H9 (cell line): ENCODE data around the gene FNIP2. TPM values are rescaled to one million over a fixed set of nuclear protein-coding genes. Genes with fewer than 3 reads are reported as not detected.
A peak's percentile ranks its signal among the peaks of the same experiment; 100 is the strongest.

Experiments
- DNase-seq: peaks from one replicate; pipeline ENCODE4 v3.0.0-alpha.2; 2017
- H2AFZ ChIP-seq: one replicate; pipeline ENCODE4 v1.6.1; 2013; ENCODE audit warnings: mild to moderate bottlenecking, low read length, control low read depth, moderate library complexity
- H2AK5ac ChIP-seq: 2 replicates; pipeline ENCODE4 v1.6.1; 2013; ENCODE audit warnings: low read length, control low read depth, mixed read lengths; ENCODE audit not compliant: insufficient read length
- H2BK120ac ChIP-seq: one replicate; pipeline ENCODE4 v1.6.1; 2013; ENCODE audit warnings: low read depth, mild to moderate bottlenecking, low read length, control low read depth, inconsistent platforms; ENCODE audit not compliant: poor library complexity, severe bottlenecking
- H2BK12ac ChIP-seq: 2 replicates; pipeline ENCODE4 v1.6.1; 2013; ENCODE audit warnings: low read length, control low read depth, mixed read lengths, low read depth; ENCODE audit not compliant: insufficient read length
- H2BK15ac ChIP-seq: 2 replicates; pipeline ENCODE4 v1.6.1; 2013; ENCODE audit warnings: low read depth, low read length, control low read depth
- H2BK20ac ChIP-seq: one replicate; pipeline ENCODE4 v1.6.1; 2013; ENCODE audit warnings: low read depth, mild to moderate bottlenecking, low read length, control low read depth, inconsistent platforms; ENCODE audit not compliant: poor library complexity, severe bottlenecking
- H2BK5ac ChIP-seq: 2 replicates; pipeline ENCODE4 v1.6.1; 2013; ENCODE audit warnings: low read length, control low read depth, mixed read lengths; ENCODE audit not compliant: insufficient read length
- H3K14ac ChIP-seq: 2 replicates; pipeline ENCODE4 v1.6.1; 2013; ENCODE audit warnings: low read length, control low read depth; ENCODE audit not compliant: insufficient read depth
- H3K18ac ChIP-seq: 2 replicates; pipeline ENCODE4 v1.6.1; 2013; ENCODE audit warnings: low read depth, mild to moderate bottlenecking, mixed read lengths, low read length, control low read depth; ENCODE audit not compliant: insufficient read length
- H3K23ac ChIP-seq: 2 replicates; pipeline ENCODE4 v1.6.1; 2013; ENCODE audit warnings: low read length, control low read depth, mixed read lengths, low read depth; ENCODE audit not compliant: insufficient read length
- H3K23me2 ChIP-seq: 2 replicates; pipeline ENCODE4 v1.6.1; 2013; ENCODE audit warnings: low read depth, mild to moderate bottlenecking, mixed read lengths, low read length, control low read depth; ENCODE audit not compliant: insufficient read length, poor library complexity, severe bottlenecking
- H3K27ac ChIP-seq: 2 replicates; pipeline ENCODE4 v1.5.1; 2013; ENCODE audit warnings: low read length, control low read depth, mixed read lengths, low read depth; ENCODE audit not compliant: insufficient read length
- H3K27me3 ChIP-seq: 2 replicates; pipeline ENCODE4 v1.6.1; 2013; ENCODE audit warnings: low read length, control low read depth, inconsistent platforms; ENCODE audit not compliant: insufficient read depth
- H3K4ac ChIP-seq: 2 replicates; pipeline ENCODE4 v1.6.1; 2013; ENCODE audit warnings: low read depth, mild to moderate bottlenecking, control low read depth, inconsistent platforms, low read length, moderate library complexity
- H3K4me1 ChIP-seq: 2 replicates; pipeline ENCODE4 v1.6.1; 2013; ENCODE audit warnings: low read length, control low read depth, inconsistent platforms; ENCODE audit not compliant: insufficient read depth
- H3K4me2 ChIP-seq: 2 replicates; pipeline ENCODE4 v1.6.1; 2013; ENCODE audit warnings: low read length, control low read depth, mixed read lengths; ENCODE audit not compliant: insufficient read length, insufficient read depth
- H3K56ac ChIP-seq: 2 replicates; pipeline ENCODE4 v1.6.1; 2013; ENCODE audit warnings: low read depth, mild to moderate bottlenecking, mixed read lengths, low read length, control low read depth; ENCODE audit not compliant: insufficient read length
- H3K79me1 ChIP-seq: 2 replicates; pipeline ENCODE4 v1.6.1; 2013; ENCODE audit warnings: low read depth, mild to moderate bottlenecking, moderate library complexity, low read length, control low read depth, inconsistent platforms; ENCODE audit not compliant: insufficient read depth, poor library complexity, severe bottlenecking
- H3K79me2 ChIP-seq: 2 replicates; pipeline ENCODE4 v1.6.1; 2013; ENCODE audit warnings: low read length, control low read depth, inconsistent platforms; ENCODE audit not compliant: insufficient read depth
- H3K9ac ChIP-seq: 2 replicates; pipeline ENCODE4 v1.6.1; 2013; ENCODE audit warnings: low read length, control low read depth, mixed read lengths; ENCODE audit not compliant: insufficient read length; ENCODE audit errors: extremely low read depth
- H3K9me3 ChIP-seq: one replicate; pipeline ENCODE4 v1.6.1; 2013; ENCODE audit warnings: low read depth, low read length, inconsistent platforms; ENCODE audit not compliant: control insufficient read depth
- H3T11ph ChIP-seq: one replicate; pipeline ENCODE4 v1.6.1; 2013; ENCODE audit warnings: mild to moderate bottlenecking, low read length, control low read depth, inconsistent platforms
- H4K20me1 ChIP-seq: one replicate; pipeline ENCODE4 v1.6.1; 2013; ENCODE audit not compliant: control insufficient read depth, insufficient read length, insufficient read depth
- H4K5ac ChIP-seq: 2 replicates; pipeline ENCODE4 v1.6.1; 2013; ENCODE audit warnings: low read depth, mild to moderate bottlenecking, mixed read lengths, low read length, control low read depth; ENCODE audit not compliant: insufficient read length
- H4K8ac ChIP-seq: replicated peaks from 2 replicates; pipeline ENCODE4 v1.6.1; 2013; ENCODE audit warnings: low read length, control low read depth, mixed read lengths, low read depth; ENCODE audit not compliant: insufficient read length
- H4K91ac ChIP-seq: 2 replicates; pipeline ENCODE4 v1.6.1; 2013; ENCODE audit warnings: low read depth, mild to moderate bottlenecking, moderate library complexity, mixed read lengths, low read length, control low read depth; ENCODE audit not compliant: insufficient read length
- H3K27ac Mint-ChIP-seq, 3 experiments: 2 replicates in 2 of 3; 3 replicates in 1 of 3; pipeline ENCODE4 v1.8.0; 2020 to 2021; ENCODE audit warnings: mixed read lengths in 3 of 3, mild to moderate bottlenecking in 1 of 3, moderate library complexity in 1 of 3
- H3K27me3 Mint-ChIP-seq: 2 replicates; pipeline ENCODE4 v1.8.0; 2021; ENCODE audit warnings: low read depth, mild to moderate bottlenecking, moderate library complexity, mixed read lengths
- H3K36me3 Mint-ChIP-seq, 3 experiments: 2 replicates in 2 of 3; 3 replicates in 1 of 3; pipeline ENCODE4 v1.8.0; 2020 to 2021; ENCODE audit warnings: low read depth in 3 of 3, mixed read lengths in 3 of 3; ENCODE audit not compliant: insufficient read depth in 1 of 3
- H3K4me1 Mint-ChIP-seq, 2 experiments: 2 replicates each; pipeline ENCODE4 v1.8.0; 2020; ENCODE audit warnings: mixed read lengths in 2 of 2
- H3K4me3 Mint-ChIP-seq, 2 experiments: 2 replicates in 1 of 2; 3 replicates in 1 of 2; pipeline ENCODE4 v1.8.0; 2020 to 2021; ENCODE audit warnings: mild to moderate bottlenecking in 2 of 2, mixed read lengths in 2 of 2, moderate library complexity in 1 of 2
- H3K9me3 Mint-ChIP-seq, 2 experiments: 2 replicates in 1 of 2; 3 replicates in 1 of 2; pipeline ENCODE4 v1.8.0; 2020; ENCODE audit warnings: mild to moderate bottlenecking in 2 of 2, mixed read lengths in 2 of 2, moderate library complexity in 1 of 2
- WGBS: extraction: QIAGEN DNeasy Blood & Tissue Kit; methylation state at CpG from one replicate; pipeline ENCODE4 v1.1.7; 2013; ENCODE audit warnings: missing lambda C conversion rate, low lambda C conversion rate, mixed read lengths; ENCODE audit not compliant: insufficient read length; ENCODE audit errors: extremely low coverage; 5-methylcytosine and 5-hydroxymethylcytosine counted together
- total RNA-seq: library from RNA; stranded (reverse); gene quantifications from 2 replicates; pipeline ENCODE4 v1.2.1, GENCODE V29; 2021
- TF ChIP-seq, protein P1 (sequence below): fragments of 200-600 bp; sonication (generic); conservative IDR thresholded peaks from 3 replicates; pipeline ENCODE4 v1.8.0; 2021; ENCODE audit warnings: antibody characterized with exemption, mild to moderate bottlenecking

The FNIP2 gene
- total RNA-seq, 1 experiment from 2014 or later = 9.6 TPM

- no peak for DNase-seq
- Histone ChIP-seq H3K14ac (no peak overlapping the region), H3K4ac (no peak overlapping the region), H3K27ac (no peak overlapping the region), H3K56ac (no peak overlapping the region), H3K9me3 (no peaks in the 10 kb centered on the region), H3K18ac (no peak overlapping the region), H2BK20ac (no peak overlapping the region), H3T11ph (no peak overlapping the region), H4K8ac (no peak overlapping the region), H4K20me1 (no peaks in the 10 kb centered on the region), H2BK12ac (no peak overlapping the region), H3K27me3 (no peaks in the 10 kb centered on the region), H2BK5ac (no peak overlapping the region), H3K23me2 (no peaks in the 10 kb centered on the region), H3K4me2 (no peak overlapping the region), H3K9ac (no peak overlapping the region), H4K5ac (no peak overlapping the region), H2BK120ac (no peak overlapping the region), H2BK15ac (no peak overlapping the region), H3K23ac (no peak overlapping the region), H2AK5ac (no peak overlapping the region), H3K79me2 (no peaks in the 10 kb centered on the region), H4K91ac (no peak overlapping the region), H2AFZ (no peak overlapping the region), H3K79me1 (no peaks in the 10 kb centered on the region), H3K4me1 (peaks cover 3% of the 10 kb centered on the region; the same call in 1 of the 2 replicates)
- Mint-ChIP-seq H3K27me3 (no peaks in the 10 kb centered on the region), H3K9me3 (no peaks in the 10 kb centered on the region), H3K27ac (peak overlapping the region in 1 of 3 experiments; percentile 3; a peak in 3 of 7 replicates), H3K4me1 (peaks cover 32 to 34% of the 10 kb centered on the region in 2 experiments), H3K36me3 (peaks cover 10 to 16% (median 13%) of the 10 kb centered on the region in 3 experiments), H3K4me3 (no peak overlapping the region)
- WGBS = no CpG with 5 or more reads among the region's 4 CpGs
- TF ChIP-seq, protein P1, sequence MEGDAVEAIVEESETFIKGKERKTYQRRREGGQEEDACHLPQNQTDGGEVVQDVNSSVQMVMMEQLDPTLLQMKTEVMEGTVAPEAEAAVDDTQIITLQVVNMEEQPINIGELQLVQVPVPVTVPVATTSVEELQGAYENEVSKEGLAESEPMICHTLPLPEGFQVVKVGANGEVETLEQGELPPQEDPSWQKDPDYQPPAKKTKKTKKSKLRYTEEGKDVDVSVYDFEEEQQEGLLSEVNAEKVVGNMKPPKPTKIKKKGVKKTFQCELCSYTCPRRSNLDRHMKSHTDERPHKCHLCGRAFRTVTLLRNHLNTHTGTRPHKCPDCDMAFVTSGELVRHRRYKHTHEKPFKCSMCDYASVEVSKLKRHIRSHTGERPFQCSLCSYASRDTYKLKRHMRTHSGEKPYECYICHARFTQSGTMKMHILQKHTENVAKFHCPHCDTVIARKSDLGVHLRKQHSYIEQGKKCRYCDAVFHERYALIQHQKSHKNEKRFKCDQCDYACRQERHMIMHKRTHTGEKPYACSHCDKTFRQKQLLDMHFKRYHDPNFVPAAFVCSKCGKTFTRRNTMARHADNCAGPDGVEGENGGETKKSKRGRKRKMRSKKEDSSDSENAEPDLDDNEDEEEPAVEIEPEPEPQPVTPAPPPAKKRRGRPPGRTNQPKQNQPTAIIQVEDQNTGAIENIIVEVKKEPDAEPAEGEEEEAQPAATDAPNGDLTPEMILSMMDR = no peak
Measured at GRCh38 chr4:158840131-158840530, 71.3 kb downstream of the FNIP2 start.
